CD4-positive, alpha-beta T cell treated with Interferon gamma for 1 hour (primary cell): ENCODE results near the gene SLC4A1.
"Not testable (repeated sequence)": the region's sequence is repeated elsewhere in the genome, so short reads cannot be mapped to it uniquely, and the experiment has no call there.

Experiments used
- DNase-seq: peaks from one replicate; pipeline ENCODE4 v3.0.0-alpha.2; 2020

Gene SLC4A1

GRCh38 chr17:44255915-44256314 is 12.0 kb downstream of the SLC4A1 start:
- no peak for DNase-seq

GRCh38 chr17:44254361-44255095 is 13.4 kb downstream of the SLC4A1 start:
- no peak for DNase-seq

GRCh38 chr17:44253006-44253405 is 14.9 kb downstream of the SLC4A1 start:
- DNase-seq = no peak

GRCh38 chr17:44251062-44251461 is 16.9 kb downstream of the SLC4A1 start:
- no peak for DNase-seq

- no peak for DNase-seq
Observed at GRCh38 chr17:44249501-44250246, 18.3 kb downstream of the SLC4A1 start.

GRCh38 chr17:44247876-44248736 is 19.8 kb downstream of the SLC4A1 start:
- no peak for DNase-seq

- no peak for DNase-seq
Observed at GRCh38 chr17:44247440-44247841, 20.5 kb downstream of the SLC4A1 start.

- no peak for DNase-seq
Observed at GRCh38 chr17:44241106-44241624, 26.8 kb downstream of the SLC4A1 start.

GRCh38 chr17:44237886-44238285 is 30.0 kb downstream of the SLC4A1 start:
- not testable (repeated sequence) for DNase-seq

- DNase-seq = no peak
Observed at GRCh38 chr17:44236444-44236991, 31.4 kb downstream of the SLC4A1 start.

GRCh38 chr17:44235583-44235936 is 32.4 kb downstream of the SLC4A1 start:
- DNase-seq = no peak

- DNase-seq = no peak
Observed at GRCh38 chr17:44233582-44233981, 34.4 kb downstream of the SLC4A1 start.

GRCh38 chr17:44232061-44232460 is 35.9 kb downstream of the SLC4A1 start:
- no peak for DNase-seq

- DNase-seq = no peak
Observed at GRCh38 chr17:44230140-44230539, 37.8 kb downstream of the SLC4A1 start.

- no peak for DNase-seq
Observed at GRCh38 chr17:44229090-44229489, 38.8 kb downstream of the SLC4A1 start.

GRCh38 chr17:44223541-44224071 is 44.3 kb downstream of the SLC4A1 start:
- DNase-seq = no peak

GRCh38 chr17:44222112-44222869 is 45.6 kb downstream of the SLC4A1 start:
- peak; percentile 51 for DNase-seq

GRCh38 chr17:44221862-44222111 is 46.1 kb downstream of the SLC4A1 start:
- no peak for DNase-seq

- DNase-seq = peak; percentile 64
Observed at GRCh38 chr17:44221084-44221861, 46.7 kb downstream of the SLC4A1 start.

- DNase-seq = peak; percentile 45
Observed at GRCh38 chr17:44220213-44221083, 47.5 kb downstream of the SLC4A1 start.
